Endothelial cell of umbilical vein (primary cell): Measurements from ENCODE around the gene LHX6. TPM values are rescaled to one million over a fixed set of nuclear protein-coding genes. Genes with fewer than 3 reads are reported as not detected.

ENCODE experiments used
- BruUV-seq: library from RNA; stranded (reverse); fragments of 400-500 nt; replicated peaks from 2 replicates; lab custom pipeline; 2021; lab: Mats Ljungman, UMichigan
- CTCF ChIA-PET: fragments of 300-600, 350-600 bp; sonication (Branson Sonifier 250); formaldehyde crosslinking; loops from one replicate; lab custom pipeline; 2021; ENCODE audit warnings: antibody characterized with exemption, inconsistent platforms; lab: Charles Lee
- POLR2A ChIA-PET: fragments of 300-600, 350-600 bp; sonication (Branson Sonifier 250); formaldehyde crosslinking; loops from one replicate; lab custom pipeline; 2021; ENCODE audit warnings: antibody characterized with exemption, inconsistent platforms; lab: Charles Lee
- DNase-seq: peaks from one replicate; pipeline ENCODE4 v3.0.0-alpha.2; 2011; ENCODE audit warnings: low read depth, low spot score
- FAIRE-seq: peaks from 2 replicates; lab custom pipeline; 2011; peaks lifted over from hg19 to GRCh38; lab: Jason Lieb, UNC
- H2AFZ ChIP-seq: 2 replicates; pipeline ENCODE4 v1.6.0; 2012; ENCODE audit warnings: low read depth, low read length, control low read depth, inconsistent platforms
- H3K27ac ChIP-seq: 2 replicates; pipeline ENCODE4 v1.5.1; 2011; ENCODE audit warnings: low read depth, mild to moderate bottlenecking, control low read depth, low read length, moderate library complexity; ENCODE audit not compliant: insufficient read depth
- H3K27me3 ChIP-seq, 2 experiments: 2 replicates each; pipeline versions ENCODE4 v1.6.0 to v1.6.1; 2011; ENCODE audit warnings: low read length in 2 of 2, mixed read lengths in 1 of 2; ENCODE audit not compliant: control insufficient read depth in 2 of 2, insufficient read depth in 2 of 2
- H3K36me3 ChIP-seq, 2 experiments: 2 replicates in 1 of 2; 3 replicates in 1 of 2; pipeline ENCODE4 v1.5.1; 2011; ENCODE audit warnings: low read length in 2 of 2, mild to moderate bottlenecking in 1 of 2, moderate library complexity in 1 of 2; ENCODE audit not compliant: control insufficient read depth in 2 of 2, insufficient read depth in 2 of 2; ENCODE audit errors: extremely low read depth in 1 of 2
- H3K4me1 ChIP-seq: 3 replicates; pipeline ENCODE4 v1.5.1; 2011; ENCODE audit warnings: mild to moderate bottlenecking, low read length; ENCODE audit not compliant: control insufficient read depth, insufficient read depth; ENCODE audit errors: extremely low read depth
- H3K4me2 ChIP-seq: 2 replicates; pipeline ENCODE4 v1.6.1; 2011; ENCODE audit warnings: low read length, control low read depth, mixed read lengths; ENCODE audit not compliant: insufficient read depth
- H3K4me3 ChIP-seq, 3 experiments: fragments of 200-600 bp in 1 of 3; sonication (generic), shearing (Covaris generic) in 1 of 3; replicated peaks in 1 of 3; 2 replicates each; pipeline ENCODE4 v1.5.1; 2011 to 2016; ENCODE audit warnings: control low read depth in 3 of 3, low read length in 3 of 3, mild to moderate bottlenecking in 2 of 3, inconsistent platforms in 1 of 3, low read depth in 1 of 3, moderate library complexity in 1 of 3; ENCODE audit not compliant: insufficient read depth in 1 of 3
- H3K79me2 ChIP-seq: 2 replicates; pipeline ENCODE4 v1.6.0; 2012; ENCODE audit warnings: low read length, inconsistent platforms; ENCODE audit not compliant: control insufficient read depth, insufficient read depth
- H3K9ac ChIP-seq: replicated peaks from 2 replicates; pipeline ENCODE3; 2011; ENCODE audit warnings: low read length, control low read depth; ENCODE audit not compliant: insufficient read depth; ENCODE audit errors: extremely low read depth
- H3K9me1 ChIP-seq: replicated peaks from 3 replicates; pipeline ENCODE4 v1.6.0; 2011; ENCODE audit warnings: mild to moderate bottlenecking, low read length; ENCODE audit not compliant: control insufficient read depth, insufficient read depth; ENCODE audit errors: extremely low read depth
- H3K9me3 ChIP-seq: replicated peaks from 2 replicates; pipeline ENCODE4 v1.5.1; 2012; ENCODE audit warnings: low read length, inconsistent platforms; ENCODE audit not compliant: control insufficient read depth, insufficient read depth
- H4K20me1 ChIP-seq: replicated peaks from 2 replicates; pipeline ENCODE3; 2011; ENCODE audit warnings: mild to moderate bottlenecking, low read length; ENCODE audit not compliant: control insufficient read depth, insufficient read depth; ENCODE audit errors: extremely low read depth
- CTCF ChIP-seq, 2 donors: IDR thresholded peaks; 1 replicate in 1 of 2; 2 replicates in 1 of 2; pipeline ENCODE4 v1.5.1; 2011; ENCODE audit warnings: low read length in 2 of 2, mild to moderate bottlenecking in 2 of 2, moderate library complexity in 2 of 2, control low read depth in 1 of 2, inconsistent platforms in 1 of 2, low read depth in 1 of 2; ENCODE audit not compliant: insufficient read depth in 1 of 2; ENCODE audit errors: extremely low read depth in 1 of 2
- EZH2 ChIP-seq: IDR thresholded peaks from 2 replicates; pipeline ENCODE4 v1.6.1; 2012; ENCODE audit warnings: borderline replicate concordance, low read depth, mild to moderate bottlenecking, moderate library complexity, low read length, inconsistent platforms; ENCODE audit not compliant: severe bottlenecking
- FOS ChIP-seq: IDR thresholded peaks from 2 replicates; pipeline ENCODE4 v1.6.1; 2011; ENCODE audit warnings: mild to moderate bottlenecking, low read length, moderate library complexity, borderline replicate concordance; ENCODE audit not compliant: insufficient read depth
- GATA2 ChIP-seq: IDR thresholded peaks from 2 replicates; pipeline ENCODE4 v1.7.0; 2011; ENCODE audit warnings: low read depth, mild to moderate bottlenecking, moderate library complexity, mixed read lengths, low read length; ENCODE audit not compliant: insufficient read length, insufficient read depth
- JUN ChIP-seq: IDR thresholded peaks from 2 replicates; pipeline ENCODE4 v1.6.1; 2011; ENCODE audit warnings: borderline replicate concordance, low read depth; ENCODE audit not compliant: insufficient read length, insufficient read depth
- MAX ChIP-seq: IDR thresholded peaks from 2 replicates; pipeline ENCODE4 v1.6.1; 2011; ENCODE audit not compliant: insufficient read depth, insufficient read length
- MYC ChIP-seq: IDR thresholded peaks from one replicate; pipeline ENCODE4 v1.6.1; 2011; ENCODE audit warnings: mild to moderate bottlenecking, low read depth, low read length
- POLR2AphosphoS5 ChIP-seq: IDR thresholded peaks from 2 replicates; pipeline ENCODE4 v1.6.1; 2012; ENCODE audit warnings: low read depth, mild to moderate bottlenecking, control low read depth, low read length, moderate library complexity; ENCODE audit not compliant: insufficient read depth
- dilution Hi-C: fragments of 300-500 bp; cut with MboI; formaldehyde crosslinking; loops from one replicate; pipeline ENCODE4 v1.15.0; 2019; ENCODE audit warnings: low sequenced_read_pairs; ENCODE audit not compliant: extremely low pct_ligation_motif_present
- intact Hi-C: fragments of 100-400 bp; cut with micrococcal nuclease; formaldehyde crosslinking; loops from one replicate; pipeline ENCODE4 v1.10.0; 2022
- polyA plus RNA-seq, 4 experiments: library from polyadenylated mRNA; depleted of rRNA in 3 of 4; stranded (reverse) in 3 of 4; unstranded in 1 of 4; fragments of >200 nt; gene quantifications; 2 replicates each; pipeline versions ENCODE4 v1.2.1 to v1.2.3, GENCODE V29; 2011 to 2012; ENCODE audit warnings: missing spikeins in 1 of 4
- total RNA-seq: library from RNA; stranded (reverse); gene quantifications from 2 replicates; pipeline ENCODE4 v1.2.3, GENCODE V29; 2021

The LHX6 gene
- total and polyA plus RNA-seq, 2 donors (not counting 3 experiments of a cell fraction or from before 2014, with no cell fraction given): 2.4 to 18.4 TPM

- Histone ChIP-seq H3K36me3 (no peaks in the 10 kb centered on the region), H3K9me3 (no peaks in the 10 kb centered on the region), H3K4me3 (no peak overlapping the region), H3K4me1 (peaks cover 9% of the 10 kb centered on the region), H3K27ac (no peak overlapping the region), H2AFZ (no peak overlapping the region), H3K4me2 (no peak overlapping the region), H3K27me3 (peaks cover 19 to 34% of the 10 kb centered on the region in 2 experiments), H3K9me1 (no peaks in the 10 kb centered on the region), H4K20me1 (no peaks in the 10 kb centered on the region), H3K79me2 (no peaks in the 10 kb centered on the region), H3K9ac (no peak overlapping the region)
- POLR2A ChIA-PET: no interaction called here
- FAIRE-seq (no peak), DNase-seq (no peak)
- no peak for TF ChIP-seq GATA2
- no peak for TF ChIP-seq JUN
- no peak for TF ChIP-seq MYC
- no peak for TF ChIP-seq CTCF (IDR thresholded peaks at IDR 0.05; ENCODE audit: extremely low read depth in 1 of 2, insufficient read depth in 1 of 2, low read depth in 1 of 2, low read length in 2 of 2)
- TF ChIP-seq POLR2AphosphoS5: no peak
- TF ChIP-seq MAX: no peak
- TF ChIP-seq FOS: no peak
- TF ChIP-seq EZH2: no peak
- no TSS peak for BruUV-seq
- CTCF ChIA-PET: interaction anchor here (1.0 kb wide), 1 partner anchor 16 kb away, joined by 3 read pairs; no protein-coding TSS in a partner anchor
- dilution Hi-C loops (no loop called here), intact Hi-C loops (no loop called here)
Observed at GRCh38 chr9:122216798-122217418, 11.8 kb downstream of the LHX6 start.
